Breast epithelium (tissue), 4 donors: ENCODE data around the gene STIM1. TPM values are rescaled to one million over a fixed set of nuclear protein-coding genes. Genes with fewer than 3 reads are reported as not detected.
A peak's percentile ranks its signal among the peaks of the same experiment; 100 is the strongest.

ENCODE experiments used
- DNase-seq, 2 donors: peaks; one replicate each; pipeline ENCODE4 v3.0.0-alpha.2; 2019; ENCODE audit warnings: low spot score in 2 of 2
- H3K27ac ChIP-seq, 2 donors: fragments of 200-600 bp; sonication (generic) in 1 of 2; one replicate each; pipeline ENCODE4 v1.5.1; 2016 to 2019; ENCODE audit warnings: mild to moderate bottlenecking in 1 of 2
- H3K27me3 ChIP-seq, 2 donors: fragments of 200-600 bp; sonication (generic) in 1 of 2; one replicate each; pipeline versions ENCODE4 v1.5.1 to v1.6.0; 2017 to 2019; ENCODE audit warnings: control low read depth in 1 of 2, mild to moderate bottlenecking in 1 of 2
- H3K36me3 ChIP-seq: fragments of 200-600 bp; one replicate; pipeline ENCODE4 v1.5.1; 2019
- H3K4me1 ChIP-seq, 2 donors: fragments of 200-600 bp; sonication (generic); one replicate each; pipeline ENCODE4 v1.5.1; 2016 to 2019; ENCODE audit warnings: control low read depth in 1 of 2
- H3K4me3 ChIP-seq, 3 donors: fragments of 200-600 bp; sonication (generic); 1 replicate in 2 of 3; 2 replicates in 1 of 3; pipeline ENCODE4 v1.5.1; 2016 to 2019; ENCODE audit warnings: mild to moderate bottlenecking in 3 of 3, moderate library complexity in 2 of 3
- H3K9me3 ChIP-seq, 2 donors: fragments of 200-600 bp; sonication (generic) in 1 of 2; one replicate each; pipeline ENCODE4 v1.5.1; 2016 to 2019; ENCODE audit warnings: control low read depth in 1 of 2
- POLR2A ChIP-seq: fragments of 450-650 bp; IDR thresholded peaks from one replicate; pipeline ENCODE4 v1.6.1; 2016; ENCODE audit warnings: antibody characterized with exemption, mild to moderate bottlenecking, moderate library complexity
- POLR2AphosphoS5 ChIP-seq, 3 donors: sonication (generic); formaldehyde crosslinking; IDR thresholded peaks; one replicate each; pipeline ENCODE4 v1.6.1; 2017; ENCODE audit warnings: antibody characterized with exemption in 3 of 3
- intact Hi-C: fragments of 100-400 bp; cut with DNase I; formaldehyde crosslinking; loops from one replicate; pipeline ENCODE4 v1.15.1; 2023; ENCODE audit warnings: low total_unique reads
- total RNA-seq, 3 donors: library from RNA; depleted of rRNA; stranded (reverse); fragments of >200 nt; gene quantifications; one replicate each; pipeline ENCODE4 v1.1.0, GENCODE V29; 2016
- TF ChIP-seq, protein P1 (sequence below), 3 donors: fragments of 450-650 bp; IDR thresholded peaks; one replicate each; pipeline ENCODE4 v1.5.1; 2016 to 2017; ENCODE audit warnings: antibody characterized with exemption in 3 of 3, mild to moderate bottlenecking in 3 of 3, moderate library complexity in 3 of 3

The STIM1 gene
- total RNA-seq, 3 donors from 2014 or later: 44.2 to 68.2 (median 47.9) TPM

DNA sequence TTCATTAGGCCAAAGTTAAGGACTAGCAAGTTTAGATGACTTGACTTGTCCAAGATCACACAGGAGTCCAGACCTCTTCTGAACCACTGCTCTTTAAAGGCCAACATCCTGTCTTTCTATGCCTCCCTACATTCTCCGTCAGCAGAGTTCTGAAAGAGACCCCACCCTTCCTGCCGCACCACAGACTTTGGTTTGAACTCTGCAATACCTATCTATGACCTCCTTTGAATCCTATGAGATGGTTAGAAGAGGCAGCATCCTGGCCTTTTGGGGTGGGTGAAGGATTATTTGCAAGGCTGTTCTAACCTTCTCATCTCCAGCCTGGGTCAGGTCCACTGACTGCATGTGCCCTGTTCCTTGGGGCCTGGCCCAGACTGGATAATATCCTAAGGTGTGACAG lies 234.8 kb downstream of the STIM1 start:
- DNase-seq: no peak
- H3K36me3 ChIP-seq: no peaks in the 10 kb centered on the region
- intact Hi-C loops: no loop called here
- H3K4me3 ChIP-seq: no peak overlapping the region
- TF ChIP-seq POLR2AphosphoS5 (IDR thresholded peaks at IDR 0.05) (no peak), POLR2A (no peak)
- TF ChIP-seq, protein P1, sequence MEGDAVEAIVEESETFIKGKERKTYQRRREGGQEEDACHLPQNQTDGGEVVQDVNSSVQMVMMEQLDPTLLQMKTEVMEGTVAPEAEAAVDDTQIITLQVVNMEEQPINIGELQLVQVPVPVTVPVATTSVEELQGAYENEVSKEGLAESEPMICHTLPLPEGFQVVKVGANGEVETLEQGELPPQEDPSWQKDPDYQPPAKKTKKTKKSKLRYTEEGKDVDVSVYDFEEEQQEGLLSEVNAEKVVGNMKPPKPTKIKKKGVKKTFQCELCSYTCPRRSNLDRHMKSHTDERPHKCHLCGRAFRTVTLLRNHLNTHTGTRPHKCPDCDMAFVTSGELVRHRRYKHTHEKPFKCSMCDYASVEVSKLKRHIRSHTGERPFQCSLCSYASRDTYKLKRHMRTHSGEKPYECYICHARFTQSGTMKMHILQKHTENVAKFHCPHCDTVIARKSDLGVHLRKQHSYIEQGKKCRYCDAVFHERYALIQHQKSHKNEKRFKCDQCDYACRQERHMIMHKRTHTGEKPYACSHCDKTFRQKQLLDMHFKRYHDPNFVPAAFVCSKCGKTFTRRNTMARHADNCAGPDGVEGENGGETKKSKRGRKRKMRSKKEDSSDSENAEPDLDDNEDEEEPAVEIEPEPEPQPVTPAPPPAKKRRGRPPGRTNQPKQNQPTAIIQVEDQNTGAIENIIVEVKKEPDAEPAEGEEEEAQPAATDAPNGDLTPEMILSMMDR (IDR thresholded peaks at IDR 0.05): no peak
- H3K9me3 ChIP-seq: no peaks in the 10 kb centered on the region
- H3K27ac ChIP-seq: no peak overlapping the region
- no peaks in the 10 kb centered on the region for H3K27me3 ChIP-seq
- no peaks in the 10 kb centered on the region for H3K4me1 ChIP-seq

DNA sequence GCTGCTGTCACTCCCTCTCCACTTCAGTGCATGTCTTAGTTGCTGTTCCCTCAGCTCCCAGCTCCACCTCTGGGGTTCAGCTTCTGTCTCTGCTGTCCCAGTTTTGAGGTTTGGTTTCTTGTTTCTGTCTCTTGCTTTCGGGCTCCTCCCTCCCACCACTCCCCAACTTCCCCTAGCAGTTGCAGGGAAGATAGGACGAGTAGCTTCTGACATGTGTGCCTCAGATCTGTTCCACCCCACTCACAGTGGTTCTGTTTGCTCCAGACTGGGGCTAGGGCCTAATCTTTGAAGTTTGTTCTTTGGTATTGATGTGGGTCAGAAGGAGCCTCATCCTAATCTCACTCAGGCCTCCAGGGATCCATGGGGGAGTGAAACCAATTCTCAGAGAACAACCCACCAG lies 236.6 kb downstream of the STIM1 start:
- intact Hi-C loops: no loop called here
- no peak overlapping the region for H3K27ac ChIP-seq
- H3K27me3 ChIP-seq: no peaks in the 10 kb centered on the region
- TF ChIP-seq, protein P1 (IDR thresholded peaks at IDR 0.05): no peak
- no peak for TF ChIP-seq POLR2AphosphoS5 (IDR thresholded peaks at IDR 0.05)
- TF ChIP-seq POLR2A: no peak
- no peaks in the 10 kb centered on the region for H3K4me1 ChIP-seq
- no peak for DNase-seq
- H3K36me3 ChIP-seq: no peaks in the 10 kb centered on the region
- H3K9me3 ChIP-seq: no peaks in the 10 kb centered on the region
- H3K4me3 ChIP-seq: no peak overlapping the region

DNA sequence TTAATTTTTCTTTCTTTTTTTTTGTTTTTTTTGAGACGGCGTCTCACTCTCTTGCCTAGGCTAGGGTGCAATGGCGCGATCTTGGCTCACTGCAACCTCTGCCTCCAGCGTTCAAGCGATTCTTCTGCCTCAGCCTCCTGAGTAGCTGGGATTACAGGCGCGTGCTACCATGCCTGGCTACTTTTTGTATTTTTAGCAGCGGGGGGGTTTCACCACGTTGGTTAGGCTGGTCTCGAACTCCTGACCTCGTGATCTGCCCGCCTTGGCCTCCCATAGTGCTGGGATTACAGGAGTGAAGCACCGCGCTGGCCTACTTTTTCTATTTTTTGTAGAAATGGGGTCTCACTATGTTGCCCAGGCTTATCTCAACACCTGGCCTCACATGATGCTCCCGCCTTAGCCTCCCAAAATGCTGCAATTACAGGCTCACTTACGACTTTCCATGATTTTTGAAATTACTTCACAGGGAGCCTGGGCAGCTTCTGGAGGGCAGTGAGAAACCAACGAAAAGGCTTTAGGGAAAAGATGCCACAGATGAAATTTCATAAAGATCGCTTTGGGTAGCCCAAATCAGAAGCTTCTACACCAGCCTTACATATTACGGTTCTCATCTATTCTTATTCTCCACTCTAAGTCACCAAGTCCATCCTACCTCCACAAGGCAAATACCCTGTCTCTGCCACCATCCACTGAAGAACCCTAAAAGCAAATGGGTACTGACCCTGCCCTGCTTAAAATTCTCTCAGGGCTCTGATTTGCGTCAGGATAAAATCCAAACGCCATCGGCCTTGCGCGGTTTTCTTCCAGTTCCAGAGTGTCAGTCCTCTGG lies 238.3 kb downstream of the STIM1 start:
- no peaks in the 10 kb centered on the region for H3K27me3 ChIP-seq
- intact Hi-C loops: no loop called here
- H3K9me3 ChIP-seq: no peaks in the 10 kb centered on the region
- TF ChIP-seq POLR2A: no peak
- no peak for TF ChIP-seq POLR2AphosphoS5 (IDR thresholded peaks at IDR 0.05)
- TF ChIP-seq, protein P1 (IDR thresholded peaks at IDR 0.05): no peak
- H3K27ac ChIP-seq: peak overlapping the region; percentile 95 to 98
- H3K36me3 ChIP-seq: no peaks in the 10 kb centered on the region
- no peaks in the 10 kb centered on the region for H3K4me1 ChIP-seq
- peak overlapping the region; percentile 68 to 96 (median 79) for H3K4me3 ChIP-seq
- no peak for DNase-seq

DNA sequence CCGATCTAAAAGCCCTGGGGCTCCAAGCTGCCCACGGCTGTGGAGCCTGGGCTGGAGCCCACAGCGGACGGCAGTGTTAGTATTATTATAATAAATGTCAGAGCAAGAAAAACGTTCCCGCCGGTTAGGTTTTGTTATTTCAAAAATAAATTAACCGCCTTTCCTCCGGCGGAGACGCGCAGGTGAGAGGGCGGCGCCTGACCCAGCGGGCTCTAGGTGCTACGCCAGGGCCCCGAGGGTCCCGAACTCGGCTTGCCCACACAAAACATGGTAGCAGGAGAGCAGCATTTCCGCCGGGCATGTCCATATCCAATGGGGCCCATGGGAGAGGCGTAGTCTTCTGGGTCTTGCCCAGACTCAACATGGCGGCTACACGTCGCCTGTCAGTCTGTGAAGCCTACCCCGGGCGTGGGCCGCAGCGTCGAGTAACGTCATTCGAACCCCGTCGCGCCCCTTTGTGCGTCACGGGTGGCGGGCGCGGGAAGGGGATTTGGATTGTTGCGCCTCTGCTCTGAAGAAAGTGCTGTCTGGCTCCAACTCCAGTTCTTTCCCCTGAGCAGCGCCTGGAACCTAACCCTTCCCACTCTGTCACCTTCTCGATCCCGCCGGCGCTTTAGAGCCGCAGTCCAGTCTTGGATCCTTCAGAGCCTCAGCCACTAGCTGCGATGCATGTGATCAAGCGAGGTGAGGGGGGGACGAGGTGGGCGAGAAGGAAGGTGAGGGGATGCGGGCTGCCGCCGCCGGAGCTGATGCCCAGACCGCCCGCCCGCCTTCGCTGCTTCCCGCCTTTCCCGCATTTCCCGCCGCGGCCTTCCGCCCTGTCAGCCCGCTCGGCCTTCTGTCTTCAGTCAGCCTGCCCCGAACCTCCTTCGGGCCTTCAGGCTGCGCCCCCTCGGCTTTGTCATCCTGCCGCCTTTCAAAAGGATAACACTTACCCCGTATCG lies 239.2 kb downstream of the STIM1 start, which contains the start of gene RRM1:
Gene RRM1, plus strand, starts transcription at position 452 of the 944 bp plus-strand sequence. Its CDS starts 214 bp downstream, at position 666.
- no peaks in the 10 kb centered on the region for H3K9me3 ChIP-seq
- no peaks in the 10 kb centered on the region for H3K36me3 ChIP-seq
- H3K4me1 ChIP-seq: no peaks in the 10 kb centered on the region
- H3K27me3 ChIP-seq: no peaks in the 10 kb centered on the region
- H3K4me3 ChIP-seq: peak within 1 kb of the TSS; percentile 68 to 96 (median 79)
- TF ChIP-seq POLR2A (peak; percentile 17), POLR2AphosphoS5 (IDR thresholded peaks at IDR 0.05) (peak; percentile 90 to 94 (median 91))
- TF ChIP-seq, protein P1 (IDR thresholded peaks at IDR 0.05): no peak
- peak within 1 kb of the TSS; percentile 95 to 98 for H3K27ac ChIP-seq
- intact Hi-C loops: no loop called here
- peak; percentile 89 to 90 for DNase-seq
